Activated gamma-delta T cell treated with Interleukin-2 at 50 U/mL for 16 hours (primary cell): ENCODE data around the gene ZIC3.
"Not testable (repeated sequence)": the region's sequence is repeated elsewhere in the genome, so short reads cannot be mapped to it uniquely, and the experiment has no call there.

Experiments
- DNase-seq: peaks from one replicate; pipeline ENCODE4 v3.0.0-alpha.2; 2020

The ZIC3 gene

GRCh38 chrX:137565921-137566745, at the start of gene ZIC3:
ZIC3 (plus strand) TSS chrX:137566127; CDS start chrX:137566692, 565 bp downstream.
- no peak for DNase-seq

- no peak for DNase-seq
Observed at GRCh38 chrX:137519459-137519858, 46.5 kb upstream of the ZIC3 start.

- DNase-seq: no peak
Observed at GRCh38 chrX:137545711-137546651, 19.9 kb upstream of the ZIC3 start.

GRCh38 chrX:137547291-137547690, 18.6 kb upstream of the ZIC3 start:
- DNase-seq: no peak

- no peak for DNase-seq
Observed at GRCh38 chrX:137548261-137548660, 17.7 kb upstream of the ZIC3 start.

GRCh38 chrX:137549073-137549472, 16.9 kb upstream of the ZIC3 start:
- no peak for DNase-seq

- no peak for DNase-seq
Observed at GRCh38 chrX:137549851-137550664, 15.9 kb upstream of the ZIC3 start.

- no peak for DNase-seq
Observed at GRCh38 chrX:137550665-137551261, 15.2 kb upstream of the ZIC3 start.

- not testable (repeated sequence) for DNase-seq
Observed at GRCh38 chrX:137552098-137552497, 13.8 kb upstream of the ZIC3 start.

GRCh38 chrX:137562096-137562495, 3.8 kb upstream of the ZIC3 start:
- DNase-seq: no peak

GRCh38 chrX:137563681-137564651, 2.0 kb upstream of the ZIC3 start:
- DNase-seq: no peak

GRCh38 chrX:137565318-137565904, 516 bp upstream of the ZIC3 start:
- no peak for DNase-seq

GRCh38 chrX:137566746-137567679, 1.1 kb downstream of the ZIC3 start:
- no peak for DNase-seq

- DNase-seq: no peak
Observed at GRCh38 chrX:137567682-137568232, 1.8 kb downstream of the ZIC3 start.

GRCh38 chrX:137568741-137569469, 3.0 kb downstream of the ZIC3 start:
- no peak for DNase-seq

- no peak for DNase-seq
Observed at GRCh38 chrX:137569470-137569891, 3.6 kb downstream of the ZIC3 start.

GRCh38 chrX:137573324-137574101, 7.6 kb downstream of the ZIC3 start:
- DNase-seq: no peak
